ENCODE measurements around the gene UGT1A10. TPM values are rescaled to one million over a fixed set of nuclear protein-coding genes. Genes with fewer than 3 reads are reported as not detected.
A peak's percentile ranks its signal among the peaks of the same experiment; 100 is the strongest.
"Not testable (repeated sequence)": the region's sequence is repeated elsewhere in the genome, so short reads cannot be mapped to it uniquely, and the experiment has no call there.

Gene UGT1A10
- polyA plus RNA-seq, 1 donor, result not detected

DNA sequence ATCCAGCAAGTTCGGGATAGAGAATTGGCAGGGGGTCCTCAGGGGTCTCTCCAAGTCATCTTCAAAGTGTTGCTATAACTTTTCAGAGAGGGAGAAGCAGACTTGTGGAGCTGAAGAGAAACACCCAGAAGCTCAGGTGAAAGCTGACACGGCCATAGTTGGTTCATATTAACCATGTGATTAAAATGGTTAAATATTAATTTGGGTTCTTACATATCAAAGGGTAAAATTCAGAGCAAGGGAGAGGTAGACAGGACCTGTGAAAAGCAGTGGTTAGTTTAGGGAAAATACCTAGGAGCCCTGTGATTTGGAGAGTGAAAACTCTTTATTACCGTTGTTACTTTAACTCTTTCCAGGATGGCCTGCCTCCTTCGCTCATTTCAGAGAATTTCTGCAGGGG, 56.4 kb downstream of the UGT1A10 start, which contains the start of gene UGT1A6:
UGT1A6 (plus strand) TSS at position 243 of the 400 bp plus-strand sequence; CDS start at position 358, 115 bp downstream.
- no peak for DNase-seq

DNA sequence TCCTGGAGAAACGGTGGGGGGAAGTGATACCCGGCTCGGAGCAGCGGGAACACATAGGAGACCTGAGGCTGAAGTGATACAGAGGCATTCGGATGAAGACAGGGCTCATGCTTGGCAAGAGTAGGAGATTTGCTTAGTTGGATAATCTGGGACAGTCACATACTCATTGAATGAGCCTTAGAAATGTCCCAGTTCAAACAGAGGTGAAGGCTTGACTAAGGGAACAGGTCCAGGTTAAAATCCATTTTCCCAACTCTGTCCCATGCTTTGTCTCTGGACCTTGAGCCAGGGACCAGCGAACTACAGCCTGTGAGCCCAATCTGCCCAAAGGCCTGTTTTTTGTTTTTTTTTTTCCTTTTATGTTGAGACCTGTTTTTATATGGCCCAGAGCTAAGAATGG, 57.7 kb downstream of the UGT1A10 start:
- DNase-seq, result no peak

DNA sequence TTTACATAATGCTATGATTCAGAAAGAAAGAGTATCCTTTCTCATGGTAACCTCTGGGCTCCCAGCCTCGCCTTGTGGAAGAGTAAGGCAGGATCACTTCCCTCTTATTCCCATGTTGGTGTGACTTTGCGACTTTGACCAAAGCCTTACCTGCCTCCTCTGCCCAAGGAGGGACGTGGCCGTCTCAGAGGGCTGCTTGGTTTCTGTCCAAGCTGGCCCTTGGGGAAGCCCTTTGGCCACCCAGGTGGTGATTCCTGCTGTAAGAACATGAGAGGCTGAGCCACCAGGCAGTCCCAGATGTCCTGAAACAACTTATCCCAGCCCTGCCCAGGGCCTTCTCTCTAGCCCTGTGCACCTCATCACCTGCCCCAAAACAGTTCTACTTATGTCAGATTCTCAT, 62.5 kb downstream of the UGT1A10 start:
- DNase-seq, result no peak

DNA sequence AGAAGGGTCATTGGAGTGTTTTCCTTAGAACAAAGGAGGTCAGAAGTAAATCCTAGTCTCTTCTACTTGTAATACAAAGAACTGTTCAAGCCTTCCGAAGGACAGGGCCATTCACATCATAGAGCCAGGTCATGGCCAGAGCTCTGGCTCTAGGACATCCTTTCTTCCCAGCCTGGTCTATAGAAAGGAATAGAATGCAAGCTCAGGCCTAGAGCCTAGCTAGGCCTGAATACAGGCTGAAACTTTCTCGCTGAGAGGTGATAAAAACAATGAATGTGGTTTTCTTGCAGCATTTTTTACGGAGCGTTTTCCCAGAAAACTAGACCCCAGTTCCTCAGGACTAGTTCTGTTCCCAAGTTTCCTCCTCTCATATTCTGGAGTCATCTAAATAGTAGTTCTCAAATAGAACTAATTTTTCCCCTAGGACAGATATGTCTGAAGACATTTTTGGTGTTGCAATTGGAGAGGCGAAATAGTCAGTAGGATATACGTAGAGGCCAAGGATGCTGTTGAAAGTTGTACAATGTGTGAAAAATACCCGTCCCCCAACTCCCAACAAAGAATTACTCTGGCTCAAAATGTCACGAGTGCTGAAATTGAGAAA, 63.3 kb downstream of the UGT1A10 start:
- DNase-seq, result no peak

DNA sequence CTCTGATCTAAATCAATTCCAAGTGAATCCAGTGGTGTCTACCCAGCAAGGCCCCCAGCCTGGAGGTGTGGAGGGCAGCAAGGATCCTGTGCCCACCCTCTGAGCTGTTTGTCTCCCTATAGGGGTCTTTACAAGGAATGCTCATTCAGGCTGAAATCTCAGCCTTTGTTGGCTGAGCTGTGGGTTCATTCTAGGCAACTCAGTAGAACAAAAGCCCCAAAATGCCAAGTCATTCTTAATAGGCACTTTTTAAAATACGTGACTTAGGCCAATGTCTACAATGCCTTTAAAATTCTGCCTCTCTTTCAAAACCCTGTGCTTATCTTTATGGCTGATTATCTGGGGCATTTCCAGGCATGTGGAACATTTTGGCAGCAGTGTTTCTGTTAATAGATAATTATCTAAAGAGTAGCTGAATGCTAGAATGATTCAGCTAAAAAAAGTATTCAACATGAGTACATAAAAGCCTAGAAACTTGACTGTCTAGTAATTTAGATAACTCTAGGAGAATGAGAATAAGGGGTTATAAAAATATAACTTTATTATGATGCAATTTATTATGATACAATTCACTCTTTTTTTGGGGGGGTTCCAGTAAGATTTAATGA, 63.9 kb downstream of the UGT1A10 start:
- DNase-seq, result peak; percentile 14

DNA sequence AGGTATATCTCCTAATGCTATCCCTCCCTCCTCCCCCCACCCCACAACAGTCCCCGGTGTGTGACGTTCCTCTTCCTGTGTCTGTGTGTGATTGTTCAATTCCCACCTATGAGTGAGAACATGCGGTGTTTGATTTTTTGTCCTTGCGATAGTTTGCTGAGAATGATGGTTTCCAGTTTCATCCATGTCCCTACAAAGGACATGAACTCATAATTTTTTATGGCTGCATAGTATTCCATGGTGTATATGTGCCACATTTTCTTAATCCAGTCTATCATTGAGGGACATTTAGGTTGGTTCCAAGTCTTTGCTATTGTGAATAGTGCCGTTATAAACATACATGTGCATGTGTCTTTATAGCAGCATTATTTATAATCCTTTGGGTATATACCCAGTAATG, 64.6 kb downstream of the UGT1A10 start:
- DNase-seq, result not testable (repeated sequence)

DNA sequence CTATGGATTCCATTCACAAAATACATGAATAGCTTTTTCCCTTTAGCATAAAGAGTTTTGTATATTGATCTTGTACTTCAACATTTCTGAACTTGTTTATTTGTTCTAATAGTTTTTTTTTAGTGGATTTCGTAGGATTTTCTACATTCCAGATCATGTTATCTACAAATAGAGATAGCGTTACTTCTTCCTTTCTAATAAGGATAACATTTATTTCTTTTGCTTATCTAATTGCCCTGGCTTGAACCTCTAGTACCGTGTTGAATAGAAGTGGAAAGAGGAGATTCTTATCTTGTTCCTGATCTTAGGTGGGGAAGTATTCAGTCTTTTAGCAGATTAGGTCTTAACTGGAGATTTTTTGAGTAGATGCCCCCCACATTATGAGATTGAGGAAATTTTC, 66.0 kb downstream of the UGT1A10 start:
- no peak for DNase-seq

DNA sequence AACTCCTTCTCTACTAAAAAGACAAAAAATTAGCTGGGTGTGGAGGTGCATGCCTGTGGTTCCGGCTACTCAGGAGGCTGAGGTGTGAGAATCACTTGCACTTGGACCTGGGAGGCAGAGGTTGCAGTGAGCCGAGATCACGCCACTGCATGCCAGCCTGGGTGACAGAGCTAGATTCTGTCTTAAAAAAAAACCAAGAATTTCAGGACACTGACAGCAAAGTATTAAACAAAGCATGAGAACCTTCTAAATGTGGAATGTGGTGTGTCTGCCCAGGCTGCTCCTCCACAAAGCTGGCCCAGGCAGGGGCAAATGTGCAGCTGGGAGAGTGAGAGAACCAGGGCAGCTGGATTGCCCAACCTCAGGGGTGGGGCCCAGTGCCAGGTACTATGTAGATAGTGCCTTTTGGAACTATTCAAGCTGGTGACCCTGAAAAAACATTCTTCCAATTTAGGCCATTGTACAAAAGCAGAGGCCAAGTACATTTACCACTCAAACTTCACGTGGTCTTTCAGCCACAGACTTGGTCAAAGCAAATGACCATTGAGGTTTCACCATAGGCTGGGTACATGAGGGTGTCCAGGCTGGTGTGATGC, 69.8 kb downstream of the UGT1A10 start:
- DNase-seq, result no peak

DNA sequence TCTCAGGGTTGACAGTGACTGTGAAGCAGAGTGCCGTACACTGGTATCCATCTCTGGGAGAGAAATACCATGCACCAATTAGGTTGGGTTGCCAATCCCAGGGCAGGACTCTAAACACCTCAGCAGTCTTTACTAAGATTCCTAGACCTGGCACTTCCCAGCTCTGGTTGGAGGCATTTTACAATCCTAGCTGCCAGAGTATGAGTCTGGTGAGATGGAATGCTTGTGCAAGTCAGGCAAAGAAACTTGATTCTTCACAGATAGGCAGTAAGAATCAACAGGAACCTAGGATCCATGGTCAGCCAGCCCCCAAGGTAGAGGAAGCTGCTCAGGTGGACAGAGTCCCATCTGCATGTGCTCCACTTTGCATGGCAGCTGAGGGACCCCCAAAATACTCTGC, 70.5 kb downstream of the UGT1A10 start:
- no peak for DNase-seq

DNA sequence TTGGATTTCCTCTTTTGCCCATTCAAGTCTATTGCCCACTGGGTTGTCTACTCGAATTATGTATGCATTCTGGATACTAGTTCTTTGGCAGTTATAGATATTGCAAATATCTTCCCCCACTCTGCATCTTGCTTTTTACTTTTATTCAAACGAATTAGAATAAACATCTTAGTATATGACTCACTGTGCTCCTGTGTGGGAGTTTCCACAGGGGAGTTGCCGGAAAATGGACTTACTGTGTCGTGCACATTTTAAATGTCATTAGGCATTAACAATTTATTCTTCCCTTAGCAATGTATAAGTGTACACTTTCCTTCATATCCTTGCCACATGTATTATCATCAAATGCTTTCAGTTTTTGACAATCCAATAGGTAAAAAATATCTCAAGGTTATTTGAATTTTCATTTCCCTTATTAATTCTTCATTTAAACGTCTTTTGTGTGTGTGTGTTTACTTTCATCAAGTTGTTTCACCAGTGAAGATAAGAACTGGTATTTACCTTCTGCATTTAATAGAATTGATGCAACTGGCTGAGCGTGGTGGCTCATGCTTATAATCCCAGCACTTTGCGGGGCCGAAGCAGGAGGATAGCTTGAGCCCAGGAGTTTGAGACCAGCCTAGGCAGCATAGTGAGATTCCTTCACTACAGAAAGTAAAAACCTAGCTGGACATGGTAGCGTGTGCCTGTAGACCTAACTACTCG, 71.8 kb downstream of the UGT1A10 start:
- DNase-seq, result no peak

DNA sequence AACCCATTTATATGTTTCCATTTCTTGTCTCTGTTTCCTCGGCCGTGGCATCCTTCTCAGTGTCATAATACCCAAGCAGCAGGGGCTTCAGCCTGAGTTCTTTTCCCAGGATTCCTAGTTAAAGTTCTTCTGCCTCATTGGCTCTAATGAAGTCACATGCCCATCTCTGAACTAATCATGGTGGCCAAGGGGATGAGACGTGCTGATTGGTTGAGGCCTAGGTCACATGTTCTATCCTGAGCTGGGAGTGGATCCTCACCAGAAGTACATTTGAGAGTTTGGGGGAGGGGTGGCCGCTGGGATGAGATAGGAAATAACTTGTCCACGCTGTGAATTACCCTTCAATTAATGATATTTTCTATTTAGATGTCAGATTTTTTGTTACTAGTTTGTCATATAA, 72.7 kb downstream of the UGT1A10 start:
- DNase-seq, result no peak

DNA sequence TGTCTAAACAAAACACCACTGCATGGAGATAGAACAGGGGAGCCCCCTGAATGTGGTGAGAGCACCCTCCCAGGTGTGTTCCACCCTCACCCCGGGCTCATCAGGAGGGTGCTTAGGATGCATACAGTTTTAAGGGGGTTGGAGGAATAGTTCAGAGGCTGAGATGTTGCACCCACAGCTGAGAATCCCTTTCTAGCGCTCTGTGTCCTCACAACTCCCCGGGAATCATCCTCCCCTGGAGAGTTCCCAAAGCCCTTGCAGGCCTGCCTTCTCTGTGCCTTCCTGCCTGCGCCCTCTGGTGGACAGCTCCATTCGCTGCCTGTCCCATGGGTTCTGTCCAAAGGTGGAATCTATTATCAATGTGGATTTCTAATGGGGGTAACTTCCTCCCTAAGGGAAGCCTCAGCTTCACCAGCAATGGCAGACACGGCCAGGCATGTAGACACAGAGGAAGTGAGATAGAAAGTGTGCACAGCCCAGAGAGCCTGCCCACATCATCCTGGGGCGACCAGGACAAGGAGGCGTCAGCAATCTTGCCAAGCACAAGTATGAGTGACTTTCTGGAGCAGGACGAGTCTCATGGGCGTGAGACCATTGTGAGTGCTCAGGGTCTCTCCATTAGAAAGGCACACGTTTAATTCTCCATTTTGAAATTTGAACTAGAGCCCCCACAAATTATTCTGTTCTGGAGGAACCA, 75.2 kb downstream of the UGT1A10 start:
- peak; percentile 61 for DNase-seq

DNA sequence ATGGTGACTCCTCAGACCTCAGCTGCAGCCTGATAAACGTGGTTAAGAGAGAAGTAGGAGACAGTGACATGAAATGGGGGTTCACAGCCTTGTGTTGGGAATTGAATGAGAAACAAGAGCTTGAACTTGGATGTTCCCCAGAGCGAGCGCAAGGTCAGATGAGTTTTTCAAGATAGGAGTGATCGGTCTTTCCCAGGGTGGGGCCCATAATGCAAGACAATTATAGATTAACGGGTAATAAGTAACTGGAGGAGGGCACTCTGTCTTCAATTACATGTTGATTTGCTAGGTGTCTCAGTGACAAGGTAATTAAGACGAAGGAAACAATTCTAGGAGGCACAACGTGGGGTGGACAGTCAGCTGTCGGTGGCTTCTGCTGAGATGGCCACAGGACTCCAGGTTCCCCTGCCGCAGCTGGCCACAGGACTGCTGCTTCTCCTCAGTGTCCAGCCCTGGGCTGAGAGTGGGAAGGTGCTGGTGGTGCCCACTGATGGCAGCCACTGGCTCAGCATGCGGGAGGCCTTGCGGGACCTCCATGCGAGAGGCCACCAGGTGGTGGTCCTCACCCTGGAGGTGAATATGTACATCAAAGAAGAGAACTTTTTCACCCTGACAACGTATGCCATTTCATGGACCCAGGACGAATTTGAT, 76.5 kb downstream of the UGT1A10 start, which contains the start of gene UGT1A5:
UGT1A5 (plus strand) TSS at position 297 of the 651 bp plus-strand sequence; CDS start at position 382, 85 bp downstream.
- no peak for DNase-seq

DNA sequence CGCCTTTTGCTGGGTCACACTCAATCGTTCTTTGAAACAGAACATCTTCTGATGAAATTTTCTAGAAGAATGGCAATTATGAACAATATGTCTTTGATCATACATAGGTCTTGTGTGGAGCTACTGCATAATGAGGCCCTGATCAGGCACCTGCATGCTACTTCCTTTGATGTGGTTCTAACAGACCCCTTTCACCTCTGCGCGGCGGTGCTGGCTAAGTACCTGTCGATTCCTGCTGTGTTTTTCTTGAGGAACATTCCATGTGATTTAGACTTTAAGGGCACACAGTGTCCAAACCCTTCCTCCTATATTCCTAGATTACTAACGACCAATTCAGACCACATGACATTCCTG, 77.0 kb downstream of the UGT1A10 start:
- DNase-seq, result no peak

DNA sequence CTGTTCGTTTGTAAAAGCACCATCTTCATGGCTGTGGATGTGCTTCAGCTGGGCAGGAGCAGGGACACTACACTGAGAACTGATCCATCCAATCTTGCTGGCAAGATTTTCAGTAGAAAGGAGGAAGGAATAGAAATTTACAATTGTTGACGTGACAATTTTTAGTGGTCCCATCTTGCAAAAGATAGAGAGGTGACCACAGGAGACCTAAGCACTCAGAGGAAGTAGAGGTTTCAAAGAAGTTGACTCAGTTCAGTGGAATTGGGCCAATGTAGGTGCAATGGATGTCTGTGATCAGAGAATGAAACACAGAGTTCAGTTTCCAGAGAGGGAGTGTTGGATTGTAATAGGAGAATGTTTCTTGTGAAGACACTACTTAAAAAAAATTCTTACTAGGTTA, 77.9 kb downstream of the UGT1A10 start:
- no peak for DNase-seq

DNA sequence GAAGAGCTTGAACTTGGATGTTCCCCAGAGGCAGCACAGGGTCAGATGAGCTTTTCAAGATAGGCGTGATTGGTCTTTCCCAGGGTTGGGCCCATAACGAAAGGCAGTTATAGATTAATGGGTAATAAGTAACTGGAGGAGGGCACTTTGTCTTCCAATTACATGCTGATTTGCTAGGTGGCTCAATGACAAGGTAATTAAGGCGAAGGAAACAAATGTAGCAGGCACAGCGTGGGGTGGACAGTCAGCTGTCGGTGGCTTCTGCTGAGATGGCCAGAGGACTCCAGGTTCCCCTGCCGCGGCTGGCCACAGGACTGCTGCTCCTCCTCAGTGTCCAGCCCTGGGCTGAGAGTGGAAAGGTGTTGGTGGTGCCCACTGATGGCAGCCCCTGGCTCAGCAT, 82.3 kb downstream of the UGT1A10 start, which contains the start of gene UGT1A4:
UGT1A4 (plus strand) TSS at position 185 of the 400 bp plus-strand sequence; CDS start at position 270, 85 bp downstream.
- no peak for DNase-seq

DNA sequence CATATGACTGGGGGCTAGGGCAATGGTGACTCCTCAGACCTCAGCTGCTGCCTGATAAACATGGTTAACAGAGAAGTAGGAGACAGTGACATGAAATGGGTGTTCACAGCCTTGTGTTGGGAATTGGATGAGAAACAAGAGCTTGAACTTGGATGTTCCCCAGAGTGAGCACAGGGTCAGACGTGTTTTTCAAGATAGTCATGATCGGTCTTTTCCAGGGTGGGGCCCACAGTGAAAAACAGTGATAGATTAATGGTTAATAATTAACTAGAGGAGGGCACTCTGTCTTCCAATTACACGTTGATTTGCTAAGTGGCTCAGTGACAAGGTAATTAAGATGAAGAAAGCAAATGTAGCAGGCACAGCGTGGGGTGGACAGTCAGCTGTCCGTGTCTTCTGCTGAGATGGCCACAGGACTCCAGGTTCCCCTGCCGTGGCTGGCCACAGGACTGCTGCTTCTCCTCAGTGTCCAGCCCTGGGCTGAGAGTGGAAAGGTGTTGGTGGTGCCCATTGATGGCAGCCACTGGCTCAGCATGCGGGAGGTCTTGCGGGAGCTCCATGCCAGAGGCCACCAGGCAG, 92.6 kb downstream of the UGT1A10 start, which contains the start of gene UGT1A3:
UGT1A3 (plus strand) TSS at position 320 of the 579 bp plus-strand sequence; CDS start at position 405, 85 bp downstream.
- no peak for DNase-seq

DNA sequence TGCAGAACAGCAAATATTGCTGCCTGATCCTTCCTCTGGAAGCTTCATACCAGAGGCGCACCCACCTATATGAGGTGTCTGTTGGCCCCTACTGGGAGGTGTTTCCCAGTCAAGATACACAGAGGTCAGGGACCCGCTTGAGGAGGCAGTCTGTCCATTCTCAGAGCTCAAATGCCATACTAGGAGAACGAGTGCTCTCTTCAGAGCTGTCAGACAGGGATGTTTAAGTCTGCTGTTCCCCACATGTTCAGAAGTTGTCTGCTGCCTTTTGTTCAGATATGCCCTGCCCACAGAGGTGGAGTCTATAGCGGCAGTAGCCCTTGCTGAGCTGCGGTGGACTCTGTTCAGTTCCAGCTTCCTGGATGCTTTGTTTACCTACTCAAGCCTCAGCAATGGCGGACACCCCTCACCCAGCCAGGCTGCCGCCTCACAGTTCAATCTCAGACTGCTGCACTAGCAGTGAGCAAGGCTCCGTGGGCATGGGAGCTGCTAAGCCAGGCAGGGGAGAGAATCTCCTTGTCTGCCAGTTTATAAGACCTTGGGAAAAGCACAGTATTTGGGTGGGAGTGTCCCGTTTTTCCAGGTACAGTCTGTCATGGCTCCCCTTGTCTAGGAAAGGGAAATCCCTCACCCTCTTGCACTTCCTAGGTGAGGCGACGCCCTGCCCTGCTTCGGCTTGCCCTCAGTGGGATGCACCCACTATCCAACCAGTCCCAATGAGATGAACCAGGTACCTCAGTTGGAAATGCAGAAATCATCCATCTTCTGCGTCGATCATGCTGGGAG, 100.8 kb downstream of the UGT1A10 start:
- not testable (repeated sequence) for DNase-seq

DNA sequence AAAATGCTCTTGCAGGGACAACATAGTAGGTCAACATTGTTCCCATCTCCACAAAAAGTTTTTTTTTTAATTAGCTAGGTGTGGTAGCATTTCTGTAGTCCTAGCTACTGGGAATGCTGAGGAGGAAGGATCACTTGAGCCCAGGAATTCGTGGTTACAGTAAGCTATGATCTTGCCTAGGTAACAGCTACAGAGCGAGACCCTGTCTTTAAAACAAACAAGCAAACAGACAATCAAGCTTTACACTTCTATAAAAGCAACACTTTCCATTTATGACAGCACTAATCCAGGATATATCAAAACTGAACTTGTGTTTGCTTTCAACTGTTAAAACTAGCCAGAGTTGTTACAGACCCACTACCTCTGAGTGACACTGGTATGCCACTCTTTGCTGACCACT, 104.6 kb downstream of the UGT1A10 start:
- DNase-seq, result no peak
